Measurements from ENCODE around the gene UST.

DNA sequence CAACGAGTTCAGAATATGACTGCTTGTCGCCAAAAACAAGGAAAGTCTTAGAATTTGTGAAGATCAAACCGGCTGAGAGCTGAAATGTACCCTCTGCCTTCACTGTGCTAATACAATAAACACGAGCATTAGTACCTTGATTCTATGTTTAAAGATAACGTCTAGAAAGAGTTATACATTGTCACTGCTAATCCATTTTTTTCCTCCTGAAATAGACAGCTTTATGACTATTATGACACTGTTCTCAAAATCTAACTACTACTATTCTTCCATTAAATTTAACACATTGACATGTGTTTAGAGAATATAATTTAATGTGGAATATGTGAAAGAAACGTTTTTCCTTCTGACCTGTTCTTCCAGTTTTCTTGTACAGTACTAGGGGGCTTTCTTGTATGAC is 204.8 kb downstream of the UST start:
- no peak for TF ChIP-seq POLR2A (IDR thresholded peaks at IDR 0.05; ENCODE audit: low read depth, low read length)
- TF ChIP-seq POU2F2 (IDR thresholded peaks at IDR 0.05; ENCODE audit: low read depth, low read length): no peak

All from GM12891 (cell line).